ENCODE results near the gene ARFRP1. TPM values are rescaled to one million over a fixed set of nuclear protein-coding genes. Genes with fewer than 3 reads are reported as not detected.

The ARFRP1 gene
- total RNA-seq, 6 experiments from 2014 or later = 16.0 to 22.2 (median 20.2) TPM

- Histone ChIP-seq H3K9me3 (no peaks in the 10 kb centered on the region), H3K4me1 (no peaks in the 10 kb centered on the region), H3K36me3 (no peaks in the 10 kb centered on the region), H3K27me3 (no peaks in the 10 kb centered on the region), H3K27ac (peak overlapping the region; percentile 71 to 91 (median 72)), H3K4me3 (no peak overlapping the region)
- ATAC-seq = peak; percentile 56 to 62 (median 58)
- WGBS (ENCODE audit: insufficient coverage, low coverage, low lambda C conversion rate, missing lambda C conversion rate) = 66% methylated on average over 11 of the region's 45 CpGs
- intact Hi-C loops (cut with DNase I) = no loop called here
- peak in 2 of 3 donors; percentile 78 to 81 for DNase-seq
- no peak for TF ChIP-seq POLR2A (IDR thresholded peaks at IDR 0.05)
- no peak for TF ChIP-seq CTCF (IDR thresholded peaks at IDR 0.05)
Observed at GRCh38 chr20:63686492-63687321, 21.1 kb downstream of the ARFRP1 start.

GRCh38 chr20:63686094-63686491 lies 21.7 kb downstream of the ARFRP1 start:
- intact Hi-C loops (cut with DNase I) = no loop called here
- Histone ChIP-seq H3K9me3 (no peaks in the 10 kb centered on the region), H3K36me3 (no peaks in the 10 kb centered on the region), H3K27ac (peak overlapping the region; percentile 71 to 91 (median 72)), H3K4me3 (no peak overlapping the region), H3K27me3 (no peaks in the 10 kb centered on the region), H3K4me1 (no peaks in the 10 kb centered on the region)
- no CpG with 5 or more reads among the region's 24 CpGs for WGBS (ENCODE audit: insufficient coverage, low coverage, low lambda C conversion rate, missing lambda C conversion rate)
- no peak for TF ChIP-seq POLR2A (IDR thresholded peaks at IDR 0.05)
- TF ChIP-seq CTCF (IDR thresholded peaks at IDR 0.05) = no peak
- ATAC-seq (no peak), DNase-seq (no peak)

- H3K27me3 ChIP-seq = no peaks in the 10 kb centered on the region
- intact Hi-C loops (cut with DNase I) = no loop called here
- no peak overlapping the region for H3K4me3 ChIP-seq
- WGBS (ENCODE audit: insufficient coverage, low coverage, low lambda C conversion rate, missing lambda C conversion rate) = 67% methylated on average over 3 of the region's 21 CpGs
- no peaks in the 10 kb centered on the region for H3K4me1 ChIP-seq
- DNase-seq (no peak), ATAC-seq (no peak)
- H3K9me3 ChIP-seq = no peaks in the 10 kb centered on the region
- TF ChIP-seq POLR2A (IDR thresholded peaks at IDR 0.05) (no peak), CTCF (IDR thresholded peaks at IDR 0.05) (no peak)
- no peaks in the 10 kb centered on the region for H3K36me3 ChIP-seq
- H3K27ac ChIP-seq = peak overlapping the region; percentile 71 to 91 (median 72)
Observed at GRCh38 chr20:63685269-63686026, 22.3 kb downstream of the ARFRP1 start.

- Histone ChIP-seq H3K4me3 (no peak overlapping the region), H3K27ac (peak overlapping the region in 2 of 3 donors; percentile 40 to 60), H3K27me3 (no peaks in the 10 kb centered on the region), H3K36me3 (no peaks in the 10 kb centered on the region), H3K4me1 (no peaks in the 10 kb centered on the region), H3K9me3 (no peaks in the 10 kb centered on the region)
- peak in 1 of 3 donors; percentile 50 for DNase-seq
- intact Hi-C loops (cut with DNase I) = loop anchor here in 1 of 2 donors (5.0 kb wide), 1 partner anchor 405 kb away; no protein-coding TSS in a partner anchor
- WGBS (ENCODE audit: insufficient coverage, low coverage, low lambda C conversion rate, missing lambda C conversion rate) = 73% methylated on average over 3 of the region's 22 CpGs
- TF ChIP-seq CTCF (IDR thresholded peaks at IDR 0.05) (no peak), POLR2A (IDR thresholded peaks at IDR 0.05) (no peak)
- peak; percentile 10 to 52 (median 30) for ATAC-seq
Observed at GRCh38 chr20:63682384-63683139, 25.2 kb downstream of the ARFRP1 start.

Data from right lobe of liver (tissue), 6 donors.